AG04450 (cell line): ENCODE results near the gene PMF1. TPM values are rescaled to one million over a fixed set of nuclear protein-coding genes. Genes with fewer than 3 reads are reported as not detected.
"Not testable (repeated sequence)": the region's sequence is repeated elsewhere in the genome, so short reads cannot be mapped to it uniquely, and the experiment has no call there.

ENCODE experiments used
- CTCF ChIA-PET: fragments of 300-600, 350-600 bp; formaldehyde crosslinking; extraction: SDS; loops from one replicate; lab custom pipeline; 2022; ENCODE audit warnings: antibody characterized with exemption, inconsistent platforms; lab: Charles Lee
- POLR2A ChIA-PET: fragments of 350-600 bp; formaldehyde crosslinking; extraction: SDS; loops from one replicate; lab custom pipeline; 2021; ENCODE audit warnings: antibody characterized with exemption, inconsistent platforms; lab: Yijun Ruan, JAX
- DNase-seq: peaks from one replicate; pipeline ENCODE4 v3.0.0-alpha.2; 2011; ENCODE audit warnings: low read depth, low spot score
- H3K27ac ChIP-seq: one replicate; pipeline ENCODE4 v1.5.1; 2012; ENCODE audit warnings: low read depth, low read length, control low read depth
- H3K27me3 ChIP-seq: one replicate; pipeline ENCODE4 v1.6.0; 2012; ENCODE audit warnings: low read length; ENCODE audit not compliant: control insufficient read depth, insufficient read depth
- H3K4me3 ChIP-seq: 2 replicates; pipeline ENCODE4 v1.5.1; 2011; ENCODE audit warnings: mild to moderate bottlenecking, low read depth, low read length, control low read depth
- H3K9me3 ChIP-seq: 2 replicates; pipeline ENCODE4 v1.5.1; 2012; ENCODE audit warnings: low read length; ENCODE audit not compliant: control insufficient read depth, insufficient read depth
- CTCF ChIP-seq: IDR thresholded peaks from 2 replicates; pipeline ENCODE4 v1.5.1; 2011; ENCODE audit warnings: low read depth, low read length, control low read depth, inconsistent platforms
- polyA plus RNA-seq: library from polyadenylated mRNA; depleted of rRNA; stranded (reverse); fragments of >200 nt; gene quantifications from 2 replicates; pipeline ENCODE4 v1.2.3, GENCODE V29; 2011

The PMF1 gene
- polyA plus RNA-seq, 1 experiment: 43.5 TPM

DNA sequence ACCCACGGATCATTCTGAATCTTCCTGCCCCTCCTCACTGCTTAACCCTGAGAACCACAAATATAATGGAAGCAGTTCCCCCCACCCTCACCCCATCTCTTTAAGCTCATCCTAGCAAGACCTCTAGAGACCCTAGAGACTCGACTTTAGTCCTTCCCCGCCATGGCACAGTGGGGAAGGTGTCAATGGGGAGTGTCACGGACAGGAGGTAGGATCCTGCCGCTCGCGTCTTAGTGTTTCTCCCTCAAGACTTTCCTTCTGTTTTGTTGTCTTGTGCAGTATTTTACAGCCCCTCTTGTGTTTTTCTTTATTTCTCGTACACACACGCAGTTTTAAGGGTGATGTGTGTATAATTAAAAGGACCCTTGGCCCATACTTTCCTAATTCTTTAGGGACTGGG, 677 bp upstream of the PMF1 start:
- H3K27me3 ChIP-seq: no peaks in the 10 kb centered on the region
- peak overlapping the region; percentile 96 for H3K27ac ChIP-seq
- no peak for DNase-seq
- peak overlapping the region; percentile 47 for H3K4me3 ChIP-seq
- POLR2A ChIA-PET: interaction anchor here (0.9 to 1.7 kb wide), 8 partner anchors 8 to 289 kb away, joined by 3 to 18 read pairs (median 5); partner anchors contain the start of genes LMNA, MEF2D and SLC25A44
- CTCF ChIA-PET: interaction anchor here (1.5 to 5.1 kb wide), 2 partner anchors 13 kb away, joined by 7 to 37 read pairs; no protein-coding TSS in a partner anchor
- H3K9me3 ChIP-seq: no peaks in the 10 kb centered on the region; the same call in 1 of the 2 replicates
- TF ChIP-seq CTCF: no peak

DNA sequence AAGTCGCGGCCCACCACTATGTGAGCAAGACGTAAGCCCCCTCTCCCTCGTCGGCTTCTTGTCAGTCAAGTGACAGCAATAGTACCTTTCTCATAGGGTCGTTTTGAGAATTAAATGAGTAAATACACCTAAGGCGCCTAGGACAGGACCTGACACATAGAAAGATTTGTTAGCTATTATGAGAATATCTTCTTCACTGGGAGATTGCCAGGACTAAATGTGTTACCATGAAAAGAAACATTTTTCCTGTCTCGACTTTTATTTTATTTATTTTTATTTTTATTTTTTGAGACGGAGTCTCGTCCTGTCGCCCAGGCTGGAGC, 798 bp downstream of the PMF1 start:
- Histone ChIP-seq H3K4me3 (peak overlapping the region; percentile 96), H3K27ac (peak overlapping the region; percentile 96), H3K9me3 (no peaks in the 10 kb centered on the region; the same call in 1 of the 2 replicates), H3K27me3 (no peaks in the 10 kb centered on the region)
- DNase-seq: no peak
- ChIA-PET CTCF (interaction anchor here (0.8 to 5.1 kb wide), 4 partner anchors 12 to 117 kb away, joined by 3 to 37 read pairs (median 5); no protein-coding TSS in a partner anchor), POLR2A (interaction anchor here (0.8 to 1.7 kb wide), 11 partner anchors 10 to 90 kb away, joined by 3 to 18 read pairs (median 5); partner anchors contain the start of genes SLC25A44 and SMG5)
- TF ChIP-seq CTCF: no peak

DNA sequence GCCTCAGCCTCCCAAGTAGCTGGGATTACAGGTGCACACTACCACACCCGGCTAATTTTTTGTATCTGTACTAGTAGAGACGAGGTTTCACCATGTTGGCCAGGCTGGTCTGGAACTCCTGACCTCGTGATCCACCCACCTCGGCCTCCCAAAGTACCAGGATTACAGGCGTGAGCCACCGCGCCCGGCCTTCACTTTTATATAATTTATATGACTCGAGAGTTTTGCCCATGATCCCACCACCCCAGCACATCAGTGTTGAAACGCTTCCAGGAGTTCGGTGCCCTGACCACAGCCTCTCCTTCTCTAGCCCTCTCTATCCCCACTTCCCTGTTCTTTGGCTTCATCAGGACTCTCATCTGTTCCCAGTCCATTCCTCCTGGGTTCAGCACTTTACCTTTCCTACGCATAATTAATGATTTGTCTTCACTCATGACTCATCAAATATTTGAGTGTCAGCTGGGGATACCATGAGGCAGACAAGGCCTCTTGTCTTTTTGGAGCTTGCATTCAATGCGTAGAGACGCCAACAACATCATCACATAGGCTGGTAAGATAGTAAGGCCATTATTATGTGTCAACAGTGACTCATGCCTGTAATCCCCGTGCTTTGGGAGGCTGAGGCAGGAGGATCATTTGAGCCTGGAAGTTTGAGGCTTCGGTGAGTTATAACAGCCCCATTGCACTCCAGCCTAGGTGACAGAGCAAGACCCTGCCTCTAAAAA, 1.4 kb downstream of the PMF1 start:
- TF ChIP-seq CTCF: no peak
- DNase-seq: no peak
- ChIA-PET POLR2A (interaction anchor here (1.5 to 1.7 kb wide), 2 partner anchors 20 to 66 kb away, joined by 11 to 18 read pairs; partner anchors contain the start of gene SLC25A44), CTCF (interaction anchor here (1.3 to 5.1 kb wide), 3 partner anchors 11 to 118 kb away, joined by 3 to 37 read pairs (median 5); no protein-coding TSS in a partner anchor)
- Histone ChIP-seq H3K27me3 (no peaks in the 10 kb centered on the region), H3K9me3 (no peaks in the 10 kb centered on the region; the same call in 1 of the 2 replicates), H3K4me3 (peak overlapping the region; percentile 96), H3K27ac (no peak overlapping the region)

- H3K4me3 ChIP-seq, H3K9me3 ChIP-seq, POLR2A ChIA-PET, H3K27me3 ChIP-seq, H3K27ac ChIP-seq, DNase-seq: not testable (repeated sequence)
- CTCF ChIA-PET: interaction anchor here (5.1 kb wide), 1 partner anchor 9 kb away, joined by 37 read pairs; no protein-coding TSS in a partner anchor
Observed at GRCh38 chr1:156216361-156217086, 3.7 kb downstream of the PMF1 start.

GRCh38 chr1:156217871-156218270, 5.1 kb downstream of the PMF1 start:
- ChIA-PET POLR2A (no interaction called here), CTCF (interaction anchor here (0.8 kb wide), 1 partner anchor 70 kb away, joined by 3 read pairs; no protein-coding TSS in a partner anchor)
- Histone ChIP-seq H3K27ac (peak overlapping the region; percentile 47), H3K9me3 (no peaks in the 10 kb centered on the region; the same call in 1 of the 2 replicates), H3K4me3 (no peak overlapping the region), H3K27me3 (no peaks in the 10 kb centered on the region)
- no peak for DNase-seq
- TF ChIP-seq CTCF: no peak
